OCI-LY3 (cell line): ENCODE results near the gene MED17.

Source experiments
- EZH2phosphoT487 ChIP-seq: fragments of 200-600 bp; shearing (Covaris generic); IDR thresholded peaks from 2 replicates; pipeline ENCODE4 v1.6.1; 2018; ENCODE audit warnings: antibody characterized with exemption, mixed run types, low read depth
- TF ChIP-seq, protein P1 (sequence below): fragments of 200-600, 300-600 bp; sonication (generic); IDR thresholded peaks from 2 replicates; pipeline ENCODE4 v1.5.1; 2014; ENCODE audit warnings: antibody characterized with exemption, low read length, low read depth

GRCh38 chr11:93822359-93822758 lies 38.3 kb downstream of the MED17 start:
- TF ChIP-seq, protein P1, sequence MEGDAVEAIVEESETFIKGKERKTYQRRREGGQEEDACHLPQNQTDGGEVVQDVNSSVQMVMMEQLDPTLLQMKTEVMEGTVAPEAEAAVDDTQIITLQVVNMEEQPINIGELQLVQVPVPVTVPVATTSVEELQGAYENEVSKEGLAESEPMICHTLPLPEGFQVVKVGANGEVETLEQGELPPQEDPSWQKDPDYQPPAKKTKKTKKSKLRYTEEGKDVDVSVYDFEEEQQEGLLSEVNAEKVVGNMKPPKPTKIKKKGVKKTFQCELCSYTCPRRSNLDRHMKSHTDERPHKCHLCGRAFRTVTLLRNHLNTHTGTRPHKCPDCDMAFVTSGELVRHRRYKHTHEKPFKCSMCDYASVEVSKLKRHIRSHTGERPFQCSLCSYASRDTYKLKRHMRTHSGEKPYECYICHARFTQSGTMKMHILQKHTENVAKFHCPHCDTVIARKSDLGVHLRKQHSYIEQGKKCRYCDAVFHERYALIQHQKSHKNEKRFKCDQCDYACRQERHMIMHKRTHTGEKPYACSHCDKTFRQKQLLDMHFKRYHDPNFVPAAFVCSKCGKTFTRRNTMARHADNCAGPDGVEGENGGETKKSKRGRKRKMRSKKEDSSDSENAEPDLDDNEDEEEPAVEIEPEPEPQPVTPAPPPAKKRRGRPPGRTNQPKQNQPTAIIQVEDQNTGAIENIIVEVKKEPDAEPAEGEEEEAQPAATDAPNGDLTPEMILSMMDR, result no peak
- no peak for TF ChIP-seq EZH2phosphoT487
